Inferior parietal cortex (tissue), 1 donor: ENCODE data around the gene PPP1R13B.
"Not testable (repeated sequence)": the region's sequence is repeated elsewhere in the genome, so short reads cannot be mapped to it uniquely, and the experiment has no call there.

ENCODE experiments used
- DNase-seq: peaks from one replicate; pipeline ENCODE4 v3.0.0-alpha.2; 2016; ENCODE audit errors: extremely low spot score

PPP1R13B gene

GRCh38 chr14:103861413-103862392, 14.3 kb upstream of the PPP1R13B start:
- DNase-seq = no peak

GRCh38 chr14:103859416-103860202, 12.2 kb upstream of the PPP1R13B start:
- no peak for DNase-seq

GRCh38 chr14:103858063-103858781, 10.8 kb upstream of the PPP1R13B start:
- DNase-seq = no peak

- no peak for DNase-seq
These were observed 9.9 kb upstream of the PPP1R13B start for GRCh38 chr14:103857256-103857655.

- DNase-seq = no peak
These were observed 9.2 kb upstream of the PPP1R13B start for GRCh38 chr14:103856607-103857006.

- DNase-seq = no peak
These were observed 8.7 kb upstream of the PPP1R13B start for GRCh38 chr14:103856105-103856504.

- no peak for DNase-seq
These were observed 8.3 kb upstream of the PPP1R13B start for GRCh38 chr14:103855734-103856095.

- no peak for DNase-seq
These were observed 7.7 kb upstream of the PPP1R13B start for GRCh38 chr14:103854822-103855733.

GRCh38 chr14:103854017-103854808, 6.8 kb upstream of the PPP1R13B start:
- DNase-seq = no peak

- DNase-seq = no peak
These were observed 1.9 kb upstream of the PPP1R13B start for GRCh38 chr14:103849151-103849886.

- DNase-seq = peak; percentile 40
These were observed 1.1 kb upstream of the PPP1R13B start for GRCh38 chr14:103848175-103849077.

- DNase-seq = peak; percentile 41
These were observed 578 bp downstream of the PPP1R13B start for GRCh38 chr14:103846543-103847450.

GRCh38 chr14:103846097-103846496, 1.3 kb downstream of the PPP1R13B start:
- DNase-seq = no peak

- no peak for DNase-seq
These were observed 2.0 kb downstream of the PPP1R13B start for GRCh38 chr14:103845327-103845726.

GRCh38 chr14:103841265-103841664, 6.1 kb downstream of the PPP1R13B start:
- not testable (repeated sequence) for DNase-seq

GRCh38 chr14:103840014-103840413, 7.4 kb downstream of the PPP1R13B start:
- no peak for DNase-seq

- no peak for DNase-seq
These were observed 7.8 kb downstream of the PPP1R13B start for GRCh38 chr14:103839579-103839978.
